HEK293 (cell line): ENCODE measurements around the gene EFEMP2.
A peak's percentile ranks its signal among the peaks of the same experiment; 100 is the strongest.

Source experiments
- CTCF ChIA-PET: fragments of 350-600 bp; formaldehyde crosslinking; extraction: SDS; loops from one replicate; lab custom pipeline; 2021; ENCODE audit warnings: antibody characterized with exemption; lab: Yijun Ruan, JAX
- POLR2A ChIA-PET: fragments of 300-600 bp; formaldehyde crosslinking; extraction: SDS; loops from one replicate; lab custom pipeline; 2020; ENCODE audit warnings: antibody characterized with exemption, inconsistent platforms; lab: Yijun Ruan, JAX
- H3K27ac ChIP-seq: fragments of 200-500 bp; sonication (Bioruptor generic); 2 replicates; pipeline ENCODE4 v1.5.1; 2014; ENCODE audit warnings: low read depth, low read length, control low read depth, inconsistent platforms; ENCODE audit errors: extremely low read depth
- H3K36me3 ChIP-seq, 2 experiments: fragments of 200-500 bp in 1 of 2; sonication (Bioruptor generic) in 1 of 2; 1 replicate in 1 of 2; 2 replicates in 1 of 2; pipeline ENCODE4 v1.5.1; 2014 to 2017; ENCODE audit warnings: inconsistent platforms in 2 of 2, low read length in 2 of 2; ENCODE audit not compliant: control insufficient read depth in 2 of 2, insufficient read depth in 1 of 2
- H3K4me1 ChIP-seq: fragments of 200-500 bp; sonication (Bioruptor generic); 2 replicates; pipeline ENCODE4 v1.5.1; 2014; ENCODE audit warnings: mild to moderate bottlenecking, low read length, inconsistent platforms; ENCODE audit not compliant: control insufficient read depth, insufficient read depth
- H3K4me3 ChIP-seq: 2 replicates; pipeline ENCODE4 v1.5.1; 2011; ENCODE audit warnings: low read depth, mild to moderate bottlenecking, control low read depth, low read length, moderate library complexity
- H3K9me3 ChIP-seq: fragments of 200-500 bp; sonication (Bioruptor generic); 2 replicates; pipeline ENCODE4 v1.5.1; 2014; ENCODE audit warnings: low read depth, low read length, inconsistent platforms; ENCODE audit not compliant: control insufficient read depth, insufficient read depth
- GLI2 ChIP-seq: fragments of 450-650 bp; formaldehyde crosslinking; IDR thresholded peaks from 2 replicates; pipeline ENCODE4; 2017; ENCODE audit warnings: missing biosample characterization, missing genetic modification characterization, low read depth, borderline replicate concordance
- IKZF3 ChIP-seq: fragments of 450-650 bp; IDR thresholded peaks from 2 replicates; pipeline ENCODE4 v1.5.0; 2018; ENCODE audit warnings: missing biosample characterization, mild to moderate bottlenecking, missing genetic modification characterization, moderate library complexity
- KLF8 ChIP-seq: fragments of 450-650 bp; formaldehyde crosslinking; IDR thresholded peaks from 2 replicates; pipeline ENCODE4 v1.5.1; 2016; ENCODE audit warnings: missing biosample characterization, missing genetic modification characterization
- PRDM1 ChIP-seq: fragments of 450-650 bp; formaldehyde crosslinking; IDR thresholded peaks from 2 replicates; pipeline ENCODE4; 2016; ENCODE audit warnings: missing biosample characterization, missing genetic modification characterization
- WT1 ChIP-seq: fragments of 450-650 bp; formaldehyde crosslinking; IDR thresholded peaks from 2 replicates; pipeline ENCODE4 v1.5.1; 2016; ENCODE audit warnings: missing biosample characterization, missing genetic modification characterization
- ZBTB17 ChIP-seq: fragments of 450-650 bp; formaldehyde crosslinking; IDR thresholded peaks from 2 replicates; pipeline ENCODE4 v1.5.1; 2016; ENCODE audit warnings: missing biosample characterization, missing genetic modification characterization
- ZEB2 ChIP-seq: fragments of 450-650 bp; formaldehyde crosslinking; IDR thresholded peaks from 2 replicates; pipeline ENCODE4 v1.5.1; 2016; ENCODE audit warnings: missing biosample characterization, missing genetic modification characterization
- ZNF138 ChIP-seq: fragments of 450-650 bp; formaldehyde crosslinking; IDR thresholded peaks from 2 replicates; pipeline ENCODE4 v1.5.1; 2016; ENCODE audit warnings: missing biosample characterization, missing genetic modification characterization, borderline replicate concordance
- ZNF366 ChIP-seq: fragments of 450-650 bp; formaldehyde crosslinking; conservative IDR thresholded peaks from 2 replicates; pipeline ENCODE4 v1.5.1; 2016; ENCODE audit warnings: missing biosample characterization, missing genetic modification characterization
- ZNF391 ChIP-seq: fragments of 450-650 bp; formaldehyde crosslinking; IDR thresholded peaks from 2 replicates; pipeline ENCODE4 v1.5.1; 2016; ENCODE audit warnings: low read depth, missing biosample characterization, missing genetic modification characterization, borderline replicate concordance
- ZNF433 ChIP-seq: fragments of 450-650 bp; formaldehyde crosslinking; IDR thresholded peaks from 2 replicates; pipeline ENCODE4 v1.5.1; 2016; ENCODE audit warnings: missing biosample characterization, missing genetic modification characterization, low read depth
- ZNF529 ChIP-seq: fragments of 450-650 bp; formaldehyde crosslinking; IDR thresholded peaks from 2 replicates; pipeline ENCODE4 v1.5.1; 2017; ENCODE audit warnings: missing genetic modification characterization, missing biosample characterization; ENCODE audit not compliant: insufficient replicate concordance
- ZNF600 ChIP-seq: fragments of 450-650 bp; formaldehyde crosslinking; IDR thresholded peaks from 2 replicates; pipeline ENCODE4 v1.5.1; 2016; ENCODE audit warnings: missing biosample characterization, missing genetic modification characterization
- ZXDB ChIP-seq: fragments of 450-650 bp; formaldehyde crosslinking; IDR thresholded peaks from 2 replicates; pipeline ENCODE4 v1.5.1; 2016; ENCODE audit warnings: missing biosample characterization, missing genetic modification characterization
- TF ChIP-seq, protein P1 (sequence below): fragments of 450-650 bp; formaldehyde crosslinking; IDR thresholded peaks from 2 replicates; pipeline ENCODE4 v1.5.1; 2017; ENCODE audit warnings: missing biosample characterization, mild to moderate bottlenecking, missing genetic modification characterization, moderate library complexity
- TF ChIP-seq, protein P2 (sequence below): fragments of 450-650 bp; formaldehyde crosslinking; IDR thresholded peaks from 2 replicates; pipeline ENCODE4 v1.5.1; 2017; ENCODE audit warnings: missing biosample characterization, missing genetic modification characterization
- TF ChIP-seq, protein P3 (sequence below): fragments of 450-650 bp; formaldehyde crosslinking; IDR thresholded peaks from 2 replicates; pipeline ENCODE4 v1.5.1; 2016; ENCODE audit warnings: missing biosample characterization, missing genetic modification characterization
- TF ChIP-seq, protein P4 (sequence below): fragments of 450-650 bp; formaldehyde crosslinking; IDR thresholded peaks from 2 replicates; pipeline ENCODE4 v1.5.1; 2016; ENCODE audit warnings: missing biosample characterization, missing genetic modification characterization
- TF ChIP-seq, protein P5 (sequence below): fragments of 450-650 bp; formaldehyde crosslinking; IDR thresholded peaks from 2 replicates; pipeline ENCODE4 v1.5.1; 2016; ENCODE audit warnings: missing biosample characterization, missing genetic modification characterization
- TF ChIP-seq, protein P6 (sequence below): fragments of 450-650 bp; formaldehyde crosslinking; IDR thresholded peaks from 2 replicates; pipeline ENCODE4 v1.5.1; 2017; ENCODE audit warnings: missing biosample characterization, missing genetic modification characterization

EFEMP2 gene

DNA sequence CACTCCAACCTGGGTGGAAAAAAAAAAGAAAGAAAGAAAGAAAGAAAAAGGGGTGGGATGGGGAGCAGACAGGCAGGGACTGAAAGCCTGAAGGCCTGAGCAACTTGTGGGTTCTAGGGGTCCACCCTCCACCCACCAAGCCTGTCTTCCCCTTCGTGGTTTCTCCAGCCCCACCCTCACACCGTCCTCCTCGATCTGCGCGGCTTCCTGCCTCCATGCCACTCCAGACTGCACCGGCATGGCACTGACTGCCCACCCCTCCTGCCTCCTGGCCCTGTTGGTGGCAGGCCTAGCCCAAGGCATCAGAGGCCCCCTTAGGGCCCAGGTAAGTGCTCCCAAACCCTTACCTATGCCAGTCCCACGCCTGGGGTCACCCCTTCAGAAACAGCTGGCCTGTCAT is 7.0 kb upstream of the EFEMP2 start, which contains the start of gene CTSW (continued):
- TF ChIP-seq, protein P1, sequence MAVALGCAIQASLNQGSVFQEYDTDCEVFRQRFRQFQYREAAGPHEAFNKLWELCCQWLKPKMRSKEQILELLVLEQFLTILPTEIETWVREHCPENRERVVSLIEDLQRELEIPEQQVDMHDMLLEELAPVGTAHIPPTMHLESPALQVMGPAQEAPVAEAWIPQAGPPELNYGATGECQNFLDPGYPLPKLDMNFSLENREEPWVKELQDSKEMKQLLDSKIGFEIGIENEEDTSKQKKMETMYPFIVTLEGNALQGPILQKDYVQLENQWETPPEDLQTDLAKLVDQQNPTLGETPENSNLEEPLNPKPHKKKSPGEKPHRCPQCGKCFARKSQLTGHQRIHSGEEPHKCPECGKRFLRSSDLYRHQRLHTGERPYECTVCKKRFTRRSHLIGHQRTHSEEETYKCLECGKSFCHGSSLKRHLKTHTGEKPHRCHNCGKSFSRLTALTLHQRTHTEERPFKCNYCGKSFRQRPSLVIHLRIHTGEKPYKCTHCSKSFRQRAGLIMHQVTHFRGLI (tag by site-specific recombination) = no peak
- TF ChIP-seq ZNF529 (tag by site-specific recombination) (no peak), ZNF391 (tag by site-specific recombination) (no peak), ZNF433 (tag by site-specific recombination) (no peak), PRDM1 (no peak)

DNA sequence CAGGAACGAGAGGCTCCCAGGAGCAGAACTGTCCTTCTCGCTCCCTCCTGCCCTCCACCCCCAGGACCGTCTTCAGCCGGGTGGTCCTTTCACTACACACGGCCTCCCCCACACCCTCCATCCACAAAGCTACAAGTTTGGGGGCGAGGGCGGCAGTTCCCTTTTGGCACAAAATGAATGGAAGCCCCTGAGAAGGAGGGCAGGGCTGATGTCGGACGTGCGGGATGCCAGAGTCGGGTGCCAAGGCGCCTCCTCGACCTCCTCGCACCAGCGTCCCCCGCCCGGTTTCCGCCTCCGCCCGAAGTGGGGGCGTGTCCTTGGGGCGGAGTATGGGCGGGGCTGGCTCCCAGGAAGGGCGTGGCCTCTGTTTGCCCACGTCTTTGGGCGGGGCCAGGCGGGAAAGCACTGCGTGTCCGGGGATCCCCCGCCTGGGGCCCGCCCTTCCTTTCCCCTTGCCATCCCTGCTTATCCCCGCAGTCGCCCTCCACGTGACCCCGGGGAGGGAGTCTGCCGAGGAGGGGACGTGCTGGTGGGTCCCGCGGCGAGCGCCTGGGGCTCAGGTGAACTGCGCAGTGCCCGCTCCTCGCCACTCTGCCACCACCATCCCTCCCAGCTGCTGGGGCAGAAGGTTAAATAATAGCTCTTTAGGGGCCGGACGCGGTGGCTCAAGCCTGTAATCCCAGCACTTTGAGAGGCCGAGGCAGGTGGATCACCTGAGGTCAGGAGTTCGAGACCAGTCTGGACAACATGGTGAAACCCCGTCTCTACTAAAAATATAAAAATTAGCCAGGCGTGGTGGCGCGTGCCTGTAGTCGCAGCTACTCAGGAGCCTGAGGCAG is 937 bp upstream of the EFEMP2 start:
- Histone ChIP-seq H3K27ac (no peak overlapping the region), H3K4me1 (no peaks in the 10 kb centered on the region), H3K4me3 (peak overlapping the region; percentile 44), H3K36me3 (no peaks in the 10 kb centered on the region), H3K9me3 (no peaks in the 10 kb centered on the region)
- CTCF ChIA-PET = interaction anchor here (0.6 to 2.7 kb wide), 6 partner anchors 11 to 162 kb away, joined by 3 to 35 read pairs (median 12); partner anchors contain the start of genes AP5B1, CCDC85B, FIBP and MUS81
- POLR2A ChIA-PET = interaction anchor here (0.6 to 2.3 kb wide), 8 partner anchors 11 to 44 kb away, joined by 3 to 13 read pairs (median 4); partner anchors contain the start of genes CCDC85B, FIBP and MUS81
- TF ChIP-seq ZNF366 (0 out of 2 replicates have a peak, but pooled peaks have one; percentile 12), IKZF3 (peak; percentile 82), ZEB2 (tag by site-specific recombination) (peak; percentile 51; the same call in 1 of the 2 replicates), ZNF600 (peak; percentile 70), ZBTB17 (tag by site-specific recombination) (peak; percentile 57), KLF8 (tag by site-specific recombination) (peak; percentile 96), ZNF138 (tag by site-specific recombination) (no peak), GLI2 (tag by site-specific recombination) (no peak), ZXDB (tag by site-specific recombination) (peak; percentile 56), ZNF529 (tag by site-specific recombination) (no peak), WT1 (tag by site-specific recombination) (peak; percentile 64; the same call in 1 of the 2 replicates)
- TF ChIP-seq, protein P2, sequence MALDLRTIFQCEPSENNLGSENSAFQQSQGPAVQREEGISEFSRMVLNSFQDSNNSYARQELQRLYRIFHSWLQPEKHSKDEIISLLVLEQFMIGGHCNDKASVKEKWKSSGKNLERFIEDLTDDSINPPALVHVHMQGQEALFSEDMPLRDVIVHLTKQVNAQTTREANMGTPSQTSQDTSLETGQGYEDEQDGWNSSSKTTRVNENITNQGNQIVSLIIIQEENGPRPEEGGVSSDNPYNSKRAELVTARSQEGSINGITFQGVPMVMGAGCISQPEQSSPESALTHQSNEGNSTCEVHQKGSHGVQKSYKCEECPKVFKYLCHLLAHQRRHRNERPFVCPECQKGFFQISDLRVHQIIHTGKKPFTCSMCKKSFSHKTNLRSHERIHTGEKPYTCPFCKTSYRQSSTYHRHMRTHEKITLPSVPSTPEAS (tag by site-specific recombination) = no peak
- TF ChIP-seq, protein P3, sequence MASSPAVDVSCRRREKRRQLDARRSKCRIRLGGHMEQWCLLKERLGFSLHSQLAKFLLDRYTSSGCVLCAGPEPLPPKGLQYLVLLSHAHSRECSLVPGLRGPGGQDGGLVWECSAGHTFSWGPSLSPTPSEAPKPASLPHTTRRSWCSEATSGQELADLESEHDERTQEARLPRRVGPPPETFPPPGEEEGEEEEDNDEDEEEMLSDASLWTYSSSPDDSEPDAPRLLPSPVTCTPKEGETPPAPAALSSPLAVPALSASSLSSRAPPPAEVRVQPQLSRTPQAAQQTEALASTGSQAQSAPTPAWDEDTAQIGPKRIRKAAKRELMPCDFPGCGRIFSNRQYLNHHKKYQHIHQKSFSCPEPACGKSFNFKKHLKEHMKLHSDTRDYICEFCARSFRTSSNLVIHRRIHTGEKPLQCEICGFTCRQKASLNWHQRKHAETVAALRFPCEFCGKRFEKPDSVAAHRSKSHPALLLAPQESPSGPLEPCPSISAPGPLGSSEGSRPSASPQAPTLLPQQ (tag by site-specific recombination) = peak; percentile 98
- TF ChIP-seq, protein P4, sequence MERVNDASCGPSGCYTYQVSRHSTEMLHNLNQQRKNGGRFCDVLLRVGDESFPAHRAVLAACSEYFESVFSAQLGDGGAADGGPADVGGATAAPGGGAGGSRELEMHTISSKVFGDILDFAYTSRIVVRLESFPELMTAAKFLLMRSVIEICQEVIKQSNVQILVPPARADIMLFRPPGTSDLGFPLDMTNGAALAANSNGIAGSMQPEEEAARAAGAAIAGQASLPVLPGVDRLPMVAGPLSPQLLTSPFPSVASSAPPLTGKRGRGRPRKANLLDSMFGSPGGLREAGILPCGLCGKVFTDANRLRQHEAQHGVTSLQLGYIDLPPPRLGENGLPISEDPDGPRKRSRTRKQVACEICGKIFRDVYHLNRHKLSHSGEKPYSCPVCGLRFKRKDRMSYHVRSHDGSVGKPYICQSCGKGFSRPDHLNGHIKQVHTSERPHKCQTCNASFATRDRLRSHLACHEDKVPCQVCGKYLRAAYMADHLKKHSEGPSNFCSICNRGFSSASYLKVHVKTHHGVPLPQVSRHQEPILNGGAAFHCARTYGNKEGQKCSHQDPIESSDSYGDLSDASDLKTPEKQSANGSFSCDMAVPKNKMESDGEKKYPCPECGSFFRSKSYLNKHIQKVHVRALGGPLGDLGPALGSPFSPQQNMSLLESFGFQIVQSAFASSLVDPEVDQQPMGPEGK = peak; percentile 90
- TF ChIP-seq, protein P5, sequence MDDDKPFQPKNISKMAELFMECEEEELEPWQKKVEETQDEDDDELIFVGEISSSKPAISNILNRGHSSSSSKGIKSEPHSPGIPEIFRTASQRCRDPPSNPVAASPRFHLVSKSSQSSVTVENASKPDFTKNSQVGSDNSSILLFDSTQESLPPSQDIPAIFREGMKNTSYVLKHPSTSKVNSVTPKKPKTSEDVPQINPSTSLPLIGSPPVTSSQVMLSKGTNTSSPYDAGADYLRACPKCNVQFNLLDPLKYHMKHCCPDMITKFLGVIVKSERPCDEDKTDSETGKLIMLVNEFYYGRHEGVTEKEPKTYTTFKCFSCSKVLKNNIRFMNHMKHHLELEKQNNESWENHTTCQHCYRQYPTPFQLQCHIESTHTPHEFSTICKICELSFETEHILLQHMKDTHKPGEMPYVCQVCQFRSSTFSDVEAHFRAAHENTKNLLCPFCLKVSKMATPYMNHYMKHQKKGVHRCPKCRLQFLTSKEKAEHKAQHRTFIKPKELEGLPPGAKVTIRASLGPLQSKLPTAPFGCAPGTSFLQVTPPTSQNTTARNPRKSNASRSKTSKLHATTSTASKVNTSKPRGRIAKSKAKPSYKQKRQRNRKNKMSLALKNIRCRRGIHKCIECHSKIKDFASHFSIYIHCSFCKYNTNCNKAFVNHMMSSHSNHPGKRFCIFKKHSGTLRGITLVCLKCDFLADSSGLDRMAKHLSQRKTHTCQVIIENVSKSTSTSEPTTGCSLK (tag by site-specific recombination) = no peak
- TF ChIP-seq, protein P6, sequence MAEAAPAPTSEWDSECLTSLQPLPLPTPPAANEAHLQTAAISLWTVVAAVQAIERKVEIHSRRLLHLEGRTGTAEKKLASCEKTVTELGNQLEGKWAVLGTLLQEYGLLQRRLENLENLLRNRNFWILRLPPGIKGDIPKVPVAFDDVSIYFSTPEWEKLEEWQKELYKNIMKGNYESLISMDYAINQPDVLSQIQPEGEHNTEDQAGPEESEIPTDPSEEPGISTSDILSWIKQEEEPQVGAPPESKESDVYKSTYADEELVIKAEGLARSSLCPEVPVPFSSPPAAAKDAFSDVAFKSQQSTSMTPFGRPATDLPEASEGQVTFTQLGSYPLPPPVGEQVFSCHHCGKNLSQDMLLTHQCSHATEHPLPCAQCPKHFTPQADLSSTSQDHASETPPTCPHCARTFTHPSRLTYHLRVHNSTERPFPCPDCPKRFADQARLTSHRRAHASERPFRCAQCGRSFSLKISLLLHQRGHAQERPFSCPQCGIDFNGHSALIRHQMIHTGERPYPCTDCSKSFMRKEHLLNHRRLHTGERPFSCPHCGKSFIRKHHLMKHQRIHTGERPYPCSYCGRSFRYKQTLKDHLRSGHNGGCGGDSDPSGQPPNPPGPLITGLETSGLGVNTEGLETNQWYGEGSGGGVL (tag by site-specific recombination) = peak; percentile 46
